GM20000 (cell line): ENCODE results near the gene TLE6.

Source experiments
- DNase-seq: peaks from one replicate; pipeline ENCODE4 v3.0.0; 2012; ENCODE audit warnings: low spot score
- TF ChIP-seq, protein P1 (sequence below): IDR thresholded peaks from 2 replicates; pipeline ENCODE4 v1.5.1; 2012; ENCODE audit warnings: mild to moderate bottlenecking, control low read depth; ENCODE audit errors: extremely low read depth, missing control alignments

TLE6 gene

DNA sequence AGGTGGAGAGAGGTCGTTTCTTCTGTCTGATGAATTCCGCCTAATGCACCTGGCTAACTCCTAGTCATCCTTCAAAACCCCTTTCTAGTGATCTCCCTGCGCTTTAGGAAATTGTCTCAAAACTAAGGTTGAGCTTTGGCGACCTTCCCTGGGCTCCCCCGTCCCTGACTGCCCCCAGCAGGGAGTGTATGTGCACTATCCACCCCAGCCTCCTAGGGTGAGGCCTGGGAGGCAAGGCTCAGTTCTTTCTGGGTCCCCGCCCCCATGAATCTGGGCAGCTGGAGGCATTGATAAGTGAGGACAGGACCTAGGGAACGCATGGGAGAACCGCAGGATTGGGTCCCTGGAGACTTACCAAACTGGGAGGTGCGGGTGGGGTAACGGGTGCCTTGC is 378 bp downstream of the TLE6 start:
- TF ChIP-seq, protein P1, sequence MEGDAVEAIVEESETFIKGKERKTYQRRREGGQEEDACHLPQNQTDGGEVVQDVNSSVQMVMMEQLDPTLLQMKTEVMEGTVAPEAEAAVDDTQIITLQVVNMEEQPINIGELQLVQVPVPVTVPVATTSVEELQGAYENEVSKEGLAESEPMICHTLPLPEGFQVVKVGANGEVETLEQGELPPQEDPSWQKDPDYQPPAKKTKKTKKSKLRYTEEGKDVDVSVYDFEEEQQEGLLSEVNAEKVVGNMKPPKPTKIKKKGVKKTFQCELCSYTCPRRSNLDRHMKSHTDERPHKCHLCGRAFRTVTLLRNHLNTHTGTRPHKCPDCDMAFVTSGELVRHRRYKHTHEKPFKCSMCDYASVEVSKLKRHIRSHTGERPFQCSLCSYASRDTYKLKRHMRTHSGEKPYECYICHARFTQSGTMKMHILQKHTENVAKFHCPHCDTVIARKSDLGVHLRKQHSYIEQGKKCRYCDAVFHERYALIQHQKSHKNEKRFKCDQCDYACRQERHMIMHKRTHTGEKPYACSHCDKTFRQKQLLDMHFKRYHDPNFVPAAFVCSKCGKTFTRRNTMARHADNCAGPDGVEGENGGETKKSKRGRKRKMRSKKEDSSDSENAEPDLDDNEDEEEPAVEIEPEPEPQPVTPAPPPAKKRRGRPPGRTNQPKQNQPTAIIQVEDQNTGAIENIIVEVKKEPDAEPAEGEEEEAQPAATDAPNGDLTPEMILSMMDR = no peak
- DNase-seq = peak; percentile 31

DNA sequence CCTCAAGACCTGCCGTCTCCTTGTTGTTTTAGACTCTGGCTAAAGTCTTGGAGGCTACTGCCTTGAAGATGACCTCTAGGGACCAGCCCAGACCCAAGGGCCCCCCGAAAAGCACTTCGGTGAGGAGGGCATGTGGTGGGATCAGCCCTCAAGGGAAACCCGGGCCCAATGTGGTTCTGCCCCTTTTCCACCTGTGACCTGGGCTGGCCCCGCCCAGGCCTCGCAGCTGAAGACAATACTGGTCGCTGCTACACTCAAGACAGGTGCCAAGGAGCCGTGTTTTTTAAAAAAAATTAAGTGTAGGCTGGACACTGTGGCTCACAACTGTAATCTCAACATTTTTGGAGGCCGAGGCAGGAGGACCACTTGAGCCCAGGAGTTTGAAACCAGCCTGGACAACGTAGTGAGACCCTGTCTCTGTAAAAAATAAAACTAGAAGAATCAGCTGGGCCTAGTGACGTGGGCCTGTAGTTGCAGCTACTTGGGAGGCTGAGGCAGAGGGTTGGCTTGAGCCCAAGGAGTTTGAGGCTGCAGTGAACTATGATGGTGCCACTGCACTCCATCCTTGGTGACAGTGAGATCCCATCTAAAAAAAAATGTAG is 903 bp downstream of the TLE6 start:
- TF ChIP-seq, protein P1 = no peak

DNA sequence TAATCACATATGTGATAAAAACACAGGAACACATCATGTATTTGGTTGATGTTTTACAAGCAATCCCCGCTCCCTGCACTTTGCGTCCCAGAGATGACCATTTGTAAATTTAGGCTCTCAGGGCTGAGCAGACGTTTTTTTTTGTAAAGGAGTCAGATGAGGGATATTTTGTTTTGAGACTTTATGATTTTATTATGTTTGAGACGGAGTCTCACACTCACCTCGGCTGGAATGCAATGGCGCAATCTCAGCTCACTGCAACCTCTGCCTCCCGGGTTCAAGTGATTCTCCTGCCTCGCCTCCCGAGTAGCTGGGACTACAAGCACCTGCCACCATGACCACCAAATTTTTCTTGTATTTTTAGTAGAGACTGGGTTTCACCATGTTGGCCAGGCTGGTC is 1.4 kb downstream of the TLE6 start:
- TF ChIP-seq, protein P1 = no peak
- DNase-seq = no peak

More for the DNA sequence above, 903 bp downstream of the TLE6 start:
- peak; percentile 17 for DNase-seq

DNA sequence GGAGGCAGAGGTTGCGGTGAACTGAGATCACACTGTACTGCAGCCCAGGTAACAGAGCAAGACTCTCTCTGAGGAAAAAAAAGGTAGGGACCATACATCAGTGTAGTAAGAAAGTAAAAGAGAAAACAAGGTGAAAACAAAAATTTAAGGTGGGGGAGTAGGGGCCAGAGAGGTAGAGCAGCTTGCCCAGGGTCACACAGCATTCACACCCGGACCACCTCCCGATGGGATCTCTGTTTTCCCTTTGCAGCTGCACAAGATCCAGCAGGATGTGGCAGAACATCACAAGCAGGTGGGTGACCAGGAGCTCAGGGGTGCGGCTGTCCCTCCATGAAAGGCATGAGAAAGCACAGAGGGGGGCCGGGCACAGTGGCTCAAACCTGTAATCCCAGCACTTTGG is 4.5 kb downstream of the TLE6 start:
- no peak for DNase-seq
- TF ChIP-seq, protein P1 = no peak

DNA sequence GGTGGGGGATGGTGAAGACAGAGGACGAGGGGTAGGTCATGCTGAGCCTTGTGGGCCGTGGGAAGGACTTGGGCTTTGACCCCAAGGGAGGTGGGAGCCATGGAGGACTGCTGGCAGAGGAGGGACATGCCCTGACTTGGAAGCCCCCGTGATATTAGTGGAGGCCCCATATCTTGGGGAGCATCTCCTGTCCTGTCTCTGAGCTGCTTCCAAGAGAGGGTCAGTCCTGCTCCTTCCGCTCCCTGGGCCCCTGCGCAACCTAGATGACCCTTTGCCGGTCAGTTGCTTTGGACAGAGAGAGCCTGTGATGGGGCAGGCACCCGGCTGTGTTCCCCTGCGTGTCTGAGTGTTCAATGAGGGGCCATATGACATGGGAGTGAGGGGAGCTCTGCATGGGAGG is 5.2 kb downstream of the TLE6 start:
- peak; percentile 16 for DNase-seq
- TF ChIP-seq, protein P1 = no peak

DNA sequence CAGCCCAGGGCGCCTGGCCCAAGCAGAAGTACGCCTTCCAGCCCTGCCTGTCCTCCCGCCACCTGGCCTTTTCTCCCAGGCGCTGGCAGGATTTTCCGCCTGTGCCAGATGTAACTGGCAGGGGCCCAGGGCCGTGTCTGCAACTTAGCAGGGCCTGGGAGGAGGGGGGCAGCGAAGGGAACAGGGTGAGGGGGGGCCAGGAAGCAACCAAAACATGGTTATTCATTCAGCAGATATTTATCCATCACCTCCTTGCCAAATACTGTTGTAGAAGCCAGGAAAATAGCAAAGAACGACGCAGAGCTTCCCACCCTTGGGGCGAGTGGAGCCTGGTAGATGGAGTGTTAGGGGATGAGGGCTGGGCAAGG is 5.6 kb downstream of the TLE6 start:
- DNase-seq = no peak

DNA sequence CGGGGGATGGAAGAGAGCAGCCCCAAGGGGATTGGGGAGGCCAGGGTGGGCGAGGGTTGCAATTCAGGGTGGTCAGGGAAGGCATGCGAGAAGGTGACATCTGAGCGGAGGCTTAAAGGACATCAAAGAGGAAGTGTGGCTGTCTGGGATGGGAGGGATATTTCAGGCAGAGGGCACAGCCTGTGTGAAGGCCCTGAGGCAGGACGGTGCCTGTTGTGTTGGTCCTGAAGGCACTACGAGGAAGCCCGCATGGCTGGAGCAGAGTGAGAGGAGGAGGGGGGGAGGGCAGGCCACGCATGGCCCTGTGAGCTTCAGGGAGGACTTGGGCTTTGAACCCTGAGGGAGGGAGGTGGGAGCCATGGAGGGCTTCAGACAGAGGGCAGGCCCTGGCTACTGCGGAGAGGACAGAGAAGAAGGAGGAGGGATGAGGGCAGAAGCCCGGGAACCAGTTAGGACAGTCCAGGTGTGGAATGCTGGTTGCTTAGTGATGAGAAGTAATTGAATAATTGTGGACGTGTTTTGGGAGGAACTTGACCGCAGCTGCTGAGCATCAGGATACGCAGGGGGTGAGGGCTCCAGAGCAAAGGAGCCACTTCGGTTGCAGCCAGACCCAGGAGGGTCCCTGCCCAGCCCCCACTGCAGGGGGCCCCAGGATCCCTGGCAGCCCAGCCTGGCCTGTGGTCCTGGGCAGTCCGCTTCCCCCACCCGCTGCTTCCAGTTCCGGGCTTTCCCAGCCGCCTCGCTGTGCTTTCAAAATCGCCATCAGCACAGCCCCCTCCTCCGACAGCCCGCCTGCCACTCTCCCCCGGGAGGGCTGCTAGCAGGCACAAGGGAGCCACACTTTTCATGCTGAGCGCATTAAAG is 6.2 kb downstream of the TLE6 start:
- peak; percentile 43 for DNase-seq
- TF ChIP-seq, protein P1 = no peak

More for the DNA sequence above, 5.6 kb downstream of the TLE6 start:
- TF ChIP-seq, protein P1 = no peak
